ENCODE results near the gene DISP3. TPM values are rescaled to one million over a fixed set of nuclear protein-coding genes. Genes with fewer than 3 reads are reported as not detected.
"Not testable (repeated sequence)": the region's sequence is repeated elsewhere in the genome, so short reads cannot be mapped to it uniquely, and the experiment has no call there.

Gene DISP3
- total RNA-seq, 1 donor from 2014 or later, result 4.7 TPM

DNA sequence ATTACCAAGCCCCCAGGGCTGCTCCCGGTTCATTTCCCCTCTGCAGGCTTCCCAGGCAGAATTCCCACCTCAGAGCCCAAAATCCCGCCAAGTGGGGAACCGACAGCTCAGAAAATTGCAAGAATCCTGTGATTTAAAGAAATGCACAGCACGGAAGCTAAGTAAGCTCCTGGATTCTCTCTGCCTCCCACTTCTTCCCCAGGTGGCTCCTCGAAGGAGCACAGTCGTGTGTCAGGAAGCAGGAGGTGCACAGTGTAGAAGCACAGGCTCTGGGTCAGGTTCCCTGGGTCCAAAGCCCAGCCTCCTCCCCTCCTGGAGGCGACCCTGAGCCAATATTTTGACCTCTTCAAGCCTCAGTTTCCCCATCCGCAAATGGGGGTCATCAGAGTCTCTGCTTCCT lies 100.6 kb downstream of the DISP3 start:
- Mint-ChIP-seq H3K27me3 (peaks cover 40% of the 10 kb centered on the region), H3K27ac (no peak overlapping the region), H3K4me1 (ENCODE audit: unreplicated experiment) (no peaks in the 10 kb centered on the region), H3K36me3 (no peaks in the 10 kb centered on the region), H3K9me3 (no peaks in the 10 kb centered on the region), H3K4me3 (no peak overlapping the region)
- TF ChIP-seq CTCF (conservative IDR thresholded peaks at IDR 0.05), result no peak
- no peak for DNase-seq (ENCODE audit: extremely low spot score, unreplicated experiment)

GRCh38 chr1:11580049-11580448 lies 101.1 kb downstream of the DISP3 start:
- not testable (repeated sequence) for H3K4me1 Mint-ChIP-seq (ENCODE audit: unreplicated experiment); DNase-seq (ENCODE audit: extremely low spot score, unreplicated experiment); H3K36me3 Mint-ChIP-seq; H3K9me3 Mint-ChIP-seq; H3K4me3 Mint-ChIP-seq; H3K27ac Mint-ChIP-seq
- H3K27me3 Mint-ChIP-seq, result peaks cover 43% of the 10 kb centered on the region

- Mint-ChIP-seq H3K4me1 (ENCODE audit: unreplicated experiment) (no peaks in the 10 kb centered on the region), H3K36me3 (no peaks in the 10 kb centered on the region), H3K27me3 (peaks cover 40% of the 10 kb centered on the region), H3K9me3 (no peaks in the 10 kb centered on the region), H3K27ac (no peak overlapping the region), H3K4me3 (no peak overlapping the region)
- DNase-seq (ENCODE audit: extremely low spot score, unreplicated experiment), result no peak
- TF ChIP-seq CTCF (conservative IDR thresholded peaks at IDR 0.05), result no peak
Observed at GRCh38 chr1:11581445-11581991, 102.6 kb downstream of the DISP3 start.

- no peak for TF ChIP-seq CTCF (conservative IDR thresholded peaks at IDR 0.05)
- Mint-ChIP-seq H3K4me3 (no peak overlapping the region), H3K27me3 (peaks cover 29% of the 10 kb centered on the region)
Observed at GRCh38 chr1:11585389-11585788, 106.4 kb downstream of the DISP3 start.

More at GRCh38 chr1:11585389-11585788, 106.4 kb downstream of the DISP3 start:
- H3K36me3 Mint-ChIP-seq, result no peaks in the 10 kb centered on the region
- no peak for DNase-seq (ENCODE audit: extremely low spot score, unreplicated experiment)
- no peak overlapping the region for H3K27ac Mint-ChIP-seq
- H3K9me3 Mint-ChIP-seq, result no peaks in the 10 kb centered on the region
- H3K4me1 Mint-ChIP-seq (ENCODE audit: unreplicated experiment), result no peaks in the 10 kb centered on the region

Other genes starting within 250 kb of the DISP3 start
- gene MTOR, start 216.6 kb upstream of the DISP3 start, total RNA-seq (ENCODE audit: low replicate concordance), result 41.5 and 53.0 TPM in 2 replicates
- 10.2 and 17.1 TPM in 2 replicates for gene UBIAD1, start 206.0 kb upstream of the DISP3 start, total RNA-seq (ENCODE audit: low replicate concordance)
- gene FBXO2, start 175.3 kb downstream of the DISP3 start, total RNA-seq (ENCODE audit: low replicate concordance), result 5.9 and 7.4 TPM in 2 replicates
- gene FBXO44, start 175.7 kb downstream of the DISP3 start, total RNA-seq (ENCODE audit: low replicate concordance), result 14.1 and 24.8 TPM in 2 replicates
- 4.3 and 6.5 TPM in 2 replicates for gene FBXO6, start 185.0 kb downstream of the DISP3 start, total RNA-seq (ENCODE audit: low replicate concordance)
- 45.0 and 70.7 TPM in 2 replicates for gene MAD2L2, start 202.0 kb downstream of the DISP3 start, total RNA-seq (ENCODE audit: low replicate concordance)
- 1.1 and 13.5 TPM in 2 replicates for gene DRAXIN, start 212.6 kb downstream of the DISP3 start, total RNA-seq (ENCODE audit: low replicate concordance)